DND-41 (cell line): ENCODE measurements around the gene CHCHD3.

Source experiments
- ATAC-seq: fragments of 200-7000 bp; cut with Tn5 transposase; 3 replicates; pipeline ENCODE4 v1.9.1; 2021; ENCODE audit warnings: low read depth; ENCODE audit not compliant: insufficient read depth
- DNase-seq: peaks from one replicate; pipeline ENCODE4 v3.0.0-alpha.2; 2020
- H2AFZ ChIP-seq: 2 replicates; pipeline ENCODE4 v1.6.0; 2012; ENCODE audit warnings: low read depth, low read length
- H3K27ac ChIP-seq: 2 replicates; pipeline ENCODE4 v1.5.1; 2012; ENCODE audit warnings: low read length, inconsistent platforms
- H3K27me3 ChIP-seq: fragments of 200-600 bp; sonication (generic); 2 replicates; pipeline ENCODE4 v1.6.0; 2012; ENCODE audit warnings: low read length, mild to moderate bottlenecking, inconsistent platforms; ENCODE audit not compliant: insufficient read depth, poor library complexity
- H3K36me3 ChIP-seq: 2 replicates; pipeline ENCODE4 v1.5.1; 2012; ENCODE audit warnings: low read length, inconsistent platforms; ENCODE audit not compliant: insufficient read depth
- H3K4me1 ChIP-seq: 2 replicates; pipeline ENCODE4 v1.5.1; 2012; ENCODE audit warnings: mild to moderate bottlenecking, low read length; ENCODE audit not compliant: insufficient read depth
- H3K4me2 ChIP-seq: 2 replicates; pipeline ENCODE4 v1.6.0; 2012; ENCODE audit warnings: mild to moderate bottlenecking, moderate library complexity, low read length, inconsistent platforms; ENCODE audit not compliant: insufficient read depth
- H3K4me3 ChIP-seq, 2 experiments: fragments of 200-600 bp in 1 of 2; shearing (Covaris generic) in 1 of 2; 2 replicates each; pipeline ENCODE4 v1.5.1; 2012 to 2016; ENCODE audit warnings: inconsistent platforms in 2 of 2, low read length in 2 of 2, mild to moderate bottlenecking in 2 of 2, low read depth in 1 of 2, moderate library complexity in 1 of 2
- H3K79me2 ChIP-seq: 2 replicates; pipeline ENCODE4 v1.6.0; 2012; ENCODE audit warnings: low read length, inconsistent platforms; ENCODE audit not compliant: insufficient read depth
- H3K9ac ChIP-seq: 2 replicates; pipeline ENCODE4 v1.6.0; 2012; ENCODE audit warnings: low read depth, mild to moderate bottlenecking, inconsistent platforms, low read length, moderate library complexity
- H3K9me3 ChIP-seq: 2 replicates; pipeline ENCODE4 v1.5.1; 2012; ENCODE audit warnings: low read length, moderate library complexity, mild to moderate bottlenecking, inconsistent platforms; ENCODE audit not compliant: insufficient read depth, severe bottlenecking
- H4K20me1 ChIP-seq: 2 replicates; pipeline ENCODE4 v1.6.0; 2012; ENCODE audit warnings: low read length; ENCODE audit not compliant: insufficient read depth
- EZH2 ChIP-seq: IDR thresholded peaks from 3 replicates; pipeline ENCODE4 v1.6.1; 2012; ENCODE audit warnings: borderline replicate concordance, low read depth, mild to moderate bottlenecking, moderate library complexity, low read length, inconsistent platforms; ENCODE audit not compliant: severe bottlenecking
- TF ChIP-seq, protein P1 (sequence below): IDR thresholded peaks from 2 replicates; pipeline ENCODE4 v1.5.1; 2012; ENCODE audit warnings: borderline replicate concordance, low read length, moderate library complexity, mild to moderate bottlenecking; ENCODE audit not compliant: poor library complexity, severe bottlenecking; ENCODE audit errors: extremely low read depth

The CHCHD3 gene

DNA sequence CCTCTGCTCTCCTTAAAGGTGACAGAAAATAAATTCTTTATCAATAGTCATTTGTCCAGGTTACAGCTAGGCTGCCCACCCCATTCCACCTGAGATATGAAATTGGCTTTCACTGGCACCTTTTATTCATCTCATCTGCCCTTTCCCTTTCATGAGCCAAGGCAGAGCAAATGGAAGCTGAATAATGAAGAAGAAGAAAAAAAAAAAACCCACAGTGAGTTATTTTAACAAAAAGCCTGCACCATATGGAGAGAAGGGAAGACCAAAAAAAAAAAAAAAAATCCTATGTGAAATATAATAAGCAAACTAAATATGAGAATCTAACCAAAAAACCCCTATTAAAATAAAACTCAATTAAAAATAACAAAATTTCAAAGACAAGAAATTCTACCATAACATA lies 59.2 kb downstream of the CHCHD3 start:
- no peak overlapping the region for H3K4me3 ChIP-seq
- peaks cover 3% of the 10 kb centered on the region for H3K9me3 ChIP-seq
- peaks cover 11% of the 10 kb centered on the region; the same call in 1 of the 2 replicates for H3K36me3 ChIP-seq
- H3K9ac ChIP-seq, result no peak overlapping the region
- no peaks in the 10 kb centered on the region; the same call in 1 of the 2 replicates for H4K20me1 ChIP-seq
- no peaks in the 10 kb centered on the region for H3K4me1 ChIP-seq
- H2AFZ ChIP-seq, result no peak overlapping the region
- DNase-seq (no peak), ATAC-seq (no peak)
- no peaks in the 10 kb centered on the region for H3K27me3 ChIP-seq
- no peak overlapping the region for H3K27ac ChIP-seq
- H3K4me2 ChIP-seq, result no peak overlapping the region
- TF ChIP-seq, protein P1, sequence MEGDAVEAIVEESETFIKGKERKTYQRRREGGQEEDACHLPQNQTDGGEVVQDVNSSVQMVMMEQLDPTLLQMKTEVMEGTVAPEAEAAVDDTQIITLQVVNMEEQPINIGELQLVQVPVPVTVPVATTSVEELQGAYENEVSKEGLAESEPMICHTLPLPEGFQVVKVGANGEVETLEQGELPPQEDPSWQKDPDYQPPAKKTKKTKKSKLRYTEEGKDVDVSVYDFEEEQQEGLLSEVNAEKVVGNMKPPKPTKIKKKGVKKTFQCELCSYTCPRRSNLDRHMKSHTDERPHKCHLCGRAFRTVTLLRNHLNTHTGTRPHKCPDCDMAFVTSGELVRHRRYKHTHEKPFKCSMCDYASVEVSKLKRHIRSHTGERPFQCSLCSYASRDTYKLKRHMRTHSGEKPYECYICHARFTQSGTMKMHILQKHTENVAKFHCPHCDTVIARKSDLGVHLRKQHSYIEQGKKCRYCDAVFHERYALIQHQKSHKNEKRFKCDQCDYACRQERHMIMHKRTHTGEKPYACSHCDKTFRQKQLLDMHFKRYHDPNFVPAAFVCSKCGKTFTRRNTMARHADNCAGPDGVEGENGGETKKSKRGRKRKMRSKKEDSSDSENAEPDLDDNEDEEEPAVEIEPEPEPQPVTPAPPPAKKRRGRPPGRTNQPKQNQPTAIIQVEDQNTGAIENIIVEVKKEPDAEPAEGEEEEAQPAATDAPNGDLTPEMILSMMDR, result no peak
- no peak for TF ChIP-seq EZH2
- peaks cover 9% of the 10 kb centered on the region; the same call in 1 of the 2 replicates for H3K79me2 ChIP-seq

DNA sequence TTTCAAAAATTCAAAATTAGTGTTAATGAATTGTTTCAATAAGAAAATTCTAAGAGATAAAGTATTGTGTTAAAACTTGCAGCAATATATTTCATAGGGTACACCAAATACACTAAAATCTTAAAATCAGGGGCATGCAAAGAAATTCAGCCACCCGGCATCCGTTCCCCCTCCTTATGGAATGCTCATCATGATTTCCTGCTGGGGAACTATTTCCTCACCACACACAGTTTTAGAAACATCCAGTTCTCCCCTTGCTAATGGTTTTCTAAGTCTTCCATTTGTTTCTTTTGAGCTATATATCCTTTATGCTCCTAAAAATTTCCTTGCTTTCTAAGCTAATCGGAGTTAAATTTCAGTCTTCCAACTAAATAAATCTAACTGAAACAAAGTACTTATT lies 60.7 kb downstream of the CHCHD3 start:
- H3K9ac ChIP-seq, result no peak overlapping the region
- no peaks in the 10 kb centered on the region for H3K9me3 ChIP-seq
- no peaks in the 10 kb centered on the region for H3K27me3 ChIP-seq
- H3K4me2 ChIP-seq, result no peak overlapping the region
- H3K79me2 ChIP-seq, result peaks cover 12% of the 10 kb centered on the region; the same call in 1 of the 2 replicates
- DNase-seq (no peak), ATAC-seq (no peak)
- TF ChIP-seq, protein P1, result no peak
- no peak for TF ChIP-seq EZH2
- no peaks in the 10 kb centered on the region; the same call in 1 of the 2 replicates for H4K20me1 ChIP-seq
- H2AFZ ChIP-seq, result no peak overlapping the region
- no peaks in the 10 kb centered on the region for H3K4me1 ChIP-seq
- peaks cover 11% of the 10 kb centered on the region; the same call in 1 of the 2 replicates for H3K36me3 ChIP-seq
- H3K27ac ChIP-seq, result no peak overlapping the region
- H3K4me3 ChIP-seq, result no peak overlapping the region

DNA sequence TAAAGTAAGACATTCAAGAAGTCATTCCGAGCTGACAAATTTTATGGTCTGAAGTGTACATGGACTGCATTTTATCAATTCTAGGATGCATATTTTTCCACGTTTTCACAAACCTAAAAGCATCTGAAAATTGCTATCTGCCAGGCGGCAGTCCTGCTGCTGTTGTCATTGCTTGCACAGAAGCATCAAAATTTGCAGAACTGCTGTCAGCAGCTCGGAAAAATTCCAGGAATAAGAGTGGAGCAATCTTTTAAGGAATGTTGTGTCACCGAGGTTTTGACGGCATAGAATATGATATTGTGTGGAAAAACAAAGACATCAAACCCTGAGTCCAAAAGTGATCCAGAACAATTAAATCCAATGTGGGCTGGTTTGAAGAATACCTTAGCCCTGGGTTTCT lies 61.4 kb downstream of the CHCHD3 start:
- peaks cover 11% of the 10 kb centered on the region; the same call in 1 of the 2 replicates for H3K36me3 ChIP-seq
- H3K27me3 ChIP-seq, result no peaks in the 10 kb centered on the region
- H3K79me2 ChIP-seq, result peaks cover 16% of the 10 kb centered on the region
- ATAC-seq, result no peak
- H3K27ac ChIP-seq, result no peak overlapping the region
- no peak overlapping the region for H3K4me3 ChIP-seq
- TF ChIP-seq EZH2, result no peak
- TF ChIP-seq, protein P1, result no peak
- H2AFZ ChIP-seq, result no peak overlapping the region
- no peaks in the 10 kb centered on the region for H3K9me3 ChIP-seq
- H3K4me2 ChIP-seq, result no peak overlapping the region
- H4K20me1 ChIP-seq, result no peaks in the 10 kb centered on the region; the same call in 1 of the 2 replicates
- no peaks in the 10 kb centered on the region for H3K4me1 ChIP-seq
- DNase-seq, result no peak
- no peak overlapping the region for H3K9ac ChIP-seq

DNA sequence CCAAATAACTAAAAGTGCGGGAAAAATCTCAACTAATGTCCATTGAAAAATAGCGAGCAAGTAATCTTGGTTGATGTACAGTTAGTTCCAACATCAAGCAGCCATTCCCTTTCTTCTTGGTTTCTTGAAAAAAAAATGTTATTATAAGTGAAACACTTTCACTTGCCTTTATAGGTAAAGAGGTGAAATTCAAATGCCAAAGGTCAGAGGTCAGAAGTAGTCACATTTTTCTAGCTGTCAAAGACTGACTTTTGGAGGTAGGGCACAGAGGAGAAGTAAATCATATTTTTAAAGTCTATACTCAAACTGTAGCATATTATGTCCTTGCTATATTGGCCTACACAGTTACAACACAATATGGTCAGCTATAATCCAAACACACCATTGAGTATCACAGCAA lies 62.3 kb downstream of the CHCHD3 start:
- Histone ChIP-seq H3K9me3 (no peaks in the 10 kb centered on the region), H3K27me3 (no peaks in the 10 kb centered on the region), H3K36me3 (peaks cover 11% of the 10 kb centered on the region; the same call in 1 of the 2 replicates), H3K27ac (no peak overlapping the region), H4K20me1 (no peaks in the 10 kb centered on the region; the same call in 1 of the 2 replicates), H3K4me3 (no peak overlapping the region), H2AFZ (no peak overlapping the region), H3K79me2 (peaks cover 20% of the 10 kb centered on the region), H3K9ac (no peak overlapping the region), H3K4me2 (no peak overlapping the region), H3K4me1 (no peaks in the 10 kb centered on the region)
- DNase-seq (no peak), ATAC-seq (no peak)
- no peak for TF ChIP-seq EZH2
- TF ChIP-seq, protein P1, result no peak
